Glomerular visceral epithelial cell (primary cell): Measurements from ENCODE around the gene SH3PXD2B.
A peak's percentile ranks its signal among the peaks of the same experiment; 100 is the strongest.
"Not testable (repeated sequence)": the region's sequence is repeated elsewhere in the genome, so short reads cannot be mapped to it uniquely, and the experiment has no call there.

Experiments used
- DNase-seq: peaks from one replicate; pipeline ENCODE4 v3.0.0-alpha.2; 2016; ENCODE audit errors: extremely low spot score

Gene SH3PXD2B

GRCh38 chr5:172339264-172340180, 114.8 kb downstream of the SH3PXD2B start:
- no peak for DNase-seq

- no peak for DNase-seq
Observed at GRCh38 chr5:172336676-172337285, 117.5 kb downstream of the SH3PXD2B start.

GRCh38 chr5:172336264-172336663, 118.1 kb downstream of the SH3PXD2B start:
- no peak for DNase-seq

- no peak for DNase-seq
Observed at GRCh38 chr5:172335721-172336120, 118.6 kb downstream of the SH3PXD2B start.

- no peak for DNase-seq
Observed at GRCh38 chr5:172334641-172335040, 119.7 kb downstream of the SH3PXD2B start.

- peak; percentile 12 for DNase-seq
Observed at GRCh38 chr5:172334196-172334595, 120.1 kb downstream of the SH3PXD2B start.

GRCh38 chr5:172326901-172327300, 127.4 kb downstream of the SH3PXD2B start:
- not testable (repeated sequence) for DNase-seq

GRCh38 chr5:172325452-172325851, 128.9 kb downstream of the SH3PXD2B start:
- DNase-seq, result no peak

GRCh38 chr5:172322028-172322965, 132.0 kb downstream of the SH3PXD2B start:
- DNase-seq, result peak; percentile 75

GRCh38 chr5:172321593-172321992, 132.7 kb downstream of the SH3PXD2B start:
- DNase-seq, result no peak

- no peak for DNase-seq
Observed at GRCh38 chr5:172319708-172320441, 134.4 kb downstream of the SH3PXD2B start.

GRCh38 chr5:172315587-172316493, 138.5 kb downstream of the SH3PXD2B start:
- no peak for DNase-seq

- no peak for DNase-seq
Observed at GRCh38 chr5:172313915-172314314, 140.4 kb downstream of the SH3PXD2B start.

- DNase-seq, result no peak
Observed at GRCh38 chr5:172312286-172312685, 142.0 kb downstream of the SH3PXD2B start.

- DNase-seq, result no peak
Observed at GRCh38 chr5:172311605-172312004, 142.7 kb downstream of the SH3PXD2B start.

- DNase-seq, result no peak
Observed at GRCh38 chr5:172311026-172311425, 143.3 kb downstream of the SH3PXD2B start.

- DNase-seq, result no peak
Observed at GRCh38 chr5:172305380-172305779, 148.9 kb downstream of the SH3PXD2B start.

- DNase-seq, result no peak
Observed at GRCh38 chr5:172303572-172304335, 150.6 kb downstream of the SH3PXD2B start.

GRCh38 chr5:172303162-172303561, 151.2 kb downstream of the SH3PXD2B start:
- DNase-seq, result no peak
